Stimulated activated CD4-positive, alpha-beta T cell treated with anti-CD3 and anti-CD28 coated beads, TNF-alpha, amount 100 ng/mL, for 24 hours (primary cell): Measurements from ENCODE around the gene HEPHL1.

Experiments used
- DNase-seq, 3 experiments: peaks; one replicate each; pipeline ENCODE4 v3.0.0-alpha.2; 2020; ENCODE audit warnings: low read depth in 3 of 3

Gene HEPHL1

GRCh38 chr11:94129512-94130297 is 108.6 kb downstream of the HEPHL1 start:
- no peak for DNase-seq

DNA sequence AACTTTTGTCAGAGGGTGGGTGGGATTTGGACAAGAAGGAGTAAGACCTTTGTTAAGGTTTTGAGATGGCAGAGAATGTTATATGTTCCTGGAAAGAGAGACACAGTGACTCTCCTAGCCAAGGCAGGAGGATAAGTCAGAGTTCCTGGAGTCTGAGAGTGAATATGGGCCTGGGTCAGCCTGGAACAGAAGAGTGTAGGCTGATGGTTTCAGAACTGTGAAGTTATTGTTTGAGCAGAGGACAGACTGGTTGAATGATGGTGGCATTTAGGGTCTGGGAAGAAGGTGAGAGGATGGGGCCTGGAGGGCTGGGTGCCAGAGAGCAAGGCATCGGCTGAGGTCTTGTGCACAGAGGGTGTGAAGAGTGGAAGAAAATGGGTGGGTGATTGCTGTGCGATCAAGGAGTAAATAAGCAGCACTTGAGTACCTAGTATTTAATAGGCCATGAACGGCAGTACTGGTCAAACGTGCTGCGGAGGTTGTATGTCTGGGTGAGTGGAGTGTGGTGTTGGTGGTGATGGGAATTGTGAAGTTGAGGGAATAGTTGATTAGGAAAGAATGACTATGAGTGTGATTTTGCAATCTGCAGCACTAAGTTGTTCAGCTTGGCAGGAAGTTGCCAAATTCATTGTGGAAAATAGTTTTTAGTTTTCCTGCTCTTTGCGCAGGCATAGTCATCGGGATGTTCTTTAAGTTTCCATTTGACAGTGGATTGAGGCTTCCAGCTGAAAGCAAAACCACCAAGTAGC is 109.3 kb downstream of the HEPHL1 start:
- no peak for DNase-seq

GRCh38 chr11:94131047-94131717 is 110.0 kb downstream of the HEPHL1 start:
- no peak for DNase-seq

DNA sequence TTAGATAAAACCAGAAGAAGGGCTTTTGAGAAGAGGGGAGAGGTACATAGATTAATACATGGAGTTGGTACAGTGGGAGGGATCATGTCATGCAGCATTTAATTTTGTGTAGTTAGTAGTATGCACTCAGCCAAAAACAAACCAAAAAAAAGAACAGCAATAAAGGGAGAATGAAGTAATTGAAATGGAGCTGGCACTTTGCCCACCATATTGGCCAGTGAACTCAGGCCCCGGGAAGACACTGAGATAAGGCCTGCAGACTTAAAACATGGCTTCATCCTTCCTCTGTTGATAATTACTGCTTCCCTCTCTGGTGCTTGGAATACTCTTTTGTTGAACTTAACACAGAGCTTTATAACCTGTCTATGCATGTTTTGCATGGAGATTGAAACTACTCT is 110.6 kb downstream of the HEPHL1 start:
- DNase-seq, result no peak

GRCh38 chr11:94132152-94132558 is 111.0 kb downstream of the HEPHL1 start:
- no peak for DNase-seq

DNA sequence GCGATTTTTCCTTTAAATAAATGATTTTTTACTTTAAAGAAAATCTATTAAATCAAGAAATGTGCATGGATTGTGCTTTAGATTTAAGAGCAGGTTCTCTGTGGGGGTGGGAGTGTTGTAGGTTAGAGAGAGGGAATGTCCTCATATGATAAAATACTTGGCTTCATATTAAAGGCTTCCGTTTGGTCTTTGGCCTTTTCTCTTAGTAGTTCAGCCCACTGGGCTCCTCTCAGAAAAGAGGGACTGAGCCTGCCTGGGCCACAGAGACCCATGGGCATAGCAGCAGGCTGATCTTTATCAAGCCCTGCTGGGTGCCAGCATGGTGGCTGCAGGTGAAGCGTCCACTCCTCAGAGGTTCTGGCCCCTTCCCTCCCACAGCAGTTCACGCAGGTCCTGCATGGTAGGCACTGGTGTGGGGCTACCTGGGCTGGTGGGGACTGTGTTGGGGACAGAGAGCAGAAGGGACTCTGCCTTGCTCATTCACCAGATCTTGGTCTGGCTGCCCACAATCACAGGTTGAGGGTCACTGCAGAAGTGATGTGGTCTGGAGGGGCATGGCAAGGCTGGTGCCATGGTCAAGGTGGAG is 111.8 kb downstream of the HEPHL1 start:
- DNase-seq, result no peak

DNA sequence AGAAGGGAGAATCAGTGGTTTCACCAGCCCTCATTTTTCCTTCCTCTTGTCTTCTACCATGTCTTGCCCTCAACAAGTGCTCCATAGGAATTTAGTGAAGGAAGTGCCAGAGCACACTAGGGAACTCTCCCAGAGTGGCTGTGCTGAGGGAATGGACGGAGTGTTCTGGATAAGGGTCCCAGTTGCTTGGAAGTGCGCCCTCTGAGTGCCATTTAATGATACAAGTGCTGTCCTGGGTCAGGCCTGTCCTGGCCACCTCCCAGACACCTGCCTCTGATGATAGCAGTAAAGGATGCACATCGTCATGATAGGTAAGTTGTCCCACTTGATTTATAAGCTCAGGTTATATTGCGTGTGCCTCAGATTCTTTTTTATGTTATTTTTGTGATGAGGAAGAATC is 112.6 kb downstream of the HEPHL1 start:
- DNase-seq, result no peak

- peak in 1 of 3 experiments; percentile 44 for DNase-seq
Observed at GRCh38 chr11:94134651-94135512, 113.7 kb downstream of the HEPHL1 start.

- DNase-seq, result no peak
Observed at GRCh38 chr11:94139416-94139815, 118.3 kb downstream of the HEPHL1 start.

DNA sequence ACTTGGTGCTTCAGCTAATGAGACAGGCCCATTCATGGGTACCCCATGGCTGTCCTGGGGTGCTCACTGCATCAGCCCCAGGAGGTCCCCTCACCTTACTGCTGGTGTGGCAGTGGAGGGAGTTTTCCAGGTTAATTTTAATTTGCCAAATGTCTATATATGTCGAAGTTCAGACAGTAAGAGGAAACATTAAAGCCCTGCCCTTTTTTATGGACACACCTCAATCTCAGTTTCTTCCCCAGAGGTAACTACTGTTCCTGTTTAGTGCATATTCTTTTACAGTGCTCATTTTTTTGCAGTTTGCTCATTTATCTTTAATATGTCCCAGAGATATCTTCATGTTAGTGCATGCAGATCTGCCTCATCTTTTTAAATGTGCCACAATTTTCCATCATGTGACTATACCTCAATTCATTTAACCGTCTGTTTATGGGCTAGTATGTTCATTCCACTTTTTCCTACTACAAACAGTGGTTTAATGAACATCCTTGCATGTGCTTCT is 119.1 kb downstream of the HEPHL1 start:
- no peak for DNase-seq

- DNase-seq, result no peak
Observed at GRCh38 chr11:94141511-94142307, 120.6 kb downstream of the HEPHL1 start.

GRCh38 chr11:94142308-94143281 is 121.4 kb downstream of the HEPHL1 start:
- DNase-seq, result no peak

DNA sequence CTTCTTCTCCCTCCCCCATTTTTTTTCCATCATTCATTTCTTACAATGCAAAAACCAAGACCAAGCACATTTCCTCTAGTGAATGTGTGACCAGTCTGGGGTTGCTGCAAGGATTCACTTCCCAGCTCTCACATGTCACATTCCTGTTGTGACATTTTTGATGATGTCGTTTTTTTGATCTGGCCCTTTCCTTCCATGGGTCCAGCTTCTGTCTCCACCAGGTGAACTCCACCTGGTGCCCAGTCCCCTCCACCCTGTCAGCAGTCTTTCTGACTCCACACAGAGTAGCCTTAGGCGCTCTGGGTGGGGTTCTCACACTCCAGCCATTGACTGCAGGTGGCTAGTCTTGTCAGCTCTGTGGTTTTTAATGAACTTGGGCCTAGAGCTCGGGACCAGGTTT is 123.1 kb downstream of the HEPHL1 start:
- no peak for DNase-seq

DNA sequence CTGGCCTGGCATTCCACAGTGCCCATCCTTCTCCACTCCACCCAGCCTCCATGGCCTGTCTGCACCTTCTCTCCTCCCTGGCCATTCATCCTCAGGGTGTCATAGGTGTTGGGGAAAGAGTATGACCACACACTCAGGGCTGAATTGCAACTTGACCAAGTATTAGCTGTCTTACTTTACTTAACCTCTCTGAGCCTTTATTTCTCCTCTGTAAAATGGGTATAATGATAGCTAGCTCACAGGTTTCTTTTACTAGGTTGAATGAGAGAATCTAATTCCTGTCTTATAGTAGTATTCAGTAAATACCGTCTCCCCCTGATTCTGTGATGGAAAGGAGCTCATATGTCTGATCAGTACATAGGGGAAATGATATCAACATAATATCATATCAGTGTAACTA is 123.5 kb downstream of the HEPHL1 start:
- DNase-seq, result no peak

GRCh38 chr11:94145431-94145830 is 124.3 kb downstream of the HEPHL1 start:
- no peak for DNase-seq

DNA sequence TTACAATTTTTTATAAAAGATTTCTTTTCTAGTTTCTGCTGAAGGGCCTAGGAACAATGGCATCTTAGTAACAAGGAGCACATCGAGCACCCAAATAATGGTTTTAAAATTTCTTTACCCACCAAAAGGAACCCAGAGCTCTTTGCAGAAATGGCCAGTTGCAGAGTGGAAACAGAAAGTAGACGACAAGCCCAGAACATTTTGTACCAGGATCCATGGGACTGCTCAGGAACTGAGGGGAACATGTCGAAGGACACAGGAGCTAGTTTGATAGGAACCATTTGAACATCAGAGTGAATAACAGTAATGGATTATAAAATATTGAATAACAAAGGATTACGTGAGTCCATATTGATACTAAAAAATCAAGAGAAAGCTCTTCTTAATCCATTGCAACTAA is 124.8 kb downstream of the HEPHL1 start:
- no peak for DNase-seq

GRCh38 chr11:94147433-94147845 is 126.3 kb downstream of the HEPHL1 start:
- peak in 1 of 3 experiments; percentile 37 for DNase-seq

DNA sequence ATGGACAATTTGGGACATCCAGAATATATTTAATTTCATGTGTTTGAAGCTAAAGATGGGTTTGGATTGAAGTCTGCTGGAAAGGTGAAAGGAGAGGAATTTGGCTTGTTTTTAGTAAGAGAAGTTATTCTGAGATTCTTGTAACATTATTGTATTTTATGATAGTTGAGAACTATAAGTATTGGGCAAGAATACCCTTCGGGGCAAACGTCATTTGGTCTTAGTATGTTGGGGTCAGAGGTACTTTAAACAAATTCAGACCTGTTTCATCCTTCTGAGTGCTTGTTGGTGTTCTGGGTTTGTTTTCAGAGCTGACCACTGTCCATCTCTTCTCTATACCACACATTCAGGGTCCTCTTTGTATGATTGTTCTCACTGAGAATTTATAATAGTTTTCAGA is 127.0 kb downstream of the HEPHL1 start:
- DNase-seq, result no peak

GRCh38 chr11:94149431-94150017 is 128.4 kb downstream of the HEPHL1 start:
- DNase-seq, result no peak
